ENCODE measurements around the gene KCNK13.

Gene KCNK13

DNA sequence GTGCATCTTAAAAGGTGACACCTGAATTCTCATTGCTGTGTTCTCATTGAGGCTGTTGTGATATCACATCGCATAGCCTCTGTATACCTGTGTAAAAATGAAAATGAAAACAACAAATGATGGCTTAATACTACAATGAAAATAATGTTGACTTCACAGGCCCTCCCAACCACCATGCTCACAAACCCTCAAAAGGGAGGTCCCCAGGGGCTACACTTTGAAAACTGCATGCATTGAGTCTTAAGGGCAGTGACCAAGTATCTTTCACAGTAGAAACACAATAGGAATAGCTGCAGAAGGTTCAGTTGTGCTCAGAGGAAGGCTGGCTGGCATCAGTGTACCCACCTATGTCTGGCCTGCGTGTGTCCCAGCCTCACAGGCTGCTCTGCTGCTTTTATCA is 27.6 kb upstream of the KCNK13 start:
- H3K4me3 ChIP-seq (ENCODE audit: low read depth, low read length): no peak overlapping the region
- no peak for TF ChIP-seq CTCF (IDR thresholded peaks at IDR 0.05; ENCODE audit: borderline replicate concordance, insufficient read depth, low read depth, low read length)

GRCh38 chr14:90034835-90035525 is 26.8 kb upstream of the KCNK13 start:
- TF ChIP-seq CTCF (IDR thresholded peaks at IDR 0.05; ENCODE audit: borderline replicate concordance, insufficient read depth, low read depth, low read length): no peak
- H3K4me3 ChIP-seq (ENCODE audit: low read depth, low read length): no peak overlapping the region

DNA sequence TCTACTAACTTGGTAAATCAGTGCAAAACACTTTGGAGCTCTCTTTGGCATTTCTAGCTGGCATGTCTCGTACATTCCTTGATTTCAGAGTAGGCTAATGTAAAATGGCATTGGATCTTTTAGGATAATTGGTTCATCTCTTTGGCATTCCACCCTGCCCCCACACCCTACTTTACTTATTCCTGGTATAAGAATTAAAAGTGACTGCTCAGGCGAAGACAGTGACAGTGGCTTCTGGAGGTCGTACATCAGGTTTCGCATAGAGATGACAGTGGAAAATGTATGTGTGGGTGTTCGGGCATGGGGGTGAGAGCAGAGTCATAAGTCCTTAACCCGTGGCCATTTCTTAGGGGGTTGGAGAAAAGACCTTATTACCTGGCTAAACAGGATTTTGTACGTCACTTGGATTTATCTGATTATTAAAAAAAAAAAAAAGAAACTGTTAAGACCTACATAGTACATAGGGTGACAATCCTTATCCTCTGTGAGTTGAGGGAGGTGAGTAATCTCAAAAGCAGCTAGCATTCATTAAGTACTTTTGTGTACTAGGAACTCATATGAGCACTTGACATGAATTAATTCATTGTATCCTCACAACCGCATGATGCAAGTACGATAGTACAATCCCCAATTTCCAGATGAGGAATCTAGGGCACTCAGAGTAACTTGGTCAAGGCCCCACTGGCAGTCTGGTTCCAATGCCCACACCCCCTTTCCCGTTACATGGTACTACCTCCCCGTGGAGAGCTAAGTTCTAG is 22.4 kb upstream of the KCNK13 start:
- no peak for TF ChIP-seq CTCF (IDR thresholded peaks at IDR 0.05; ENCODE audit: borderline replicate concordance, insufficient read depth, low read depth, low read length)
- H3K4me3 ChIP-seq (ENCODE audit: low read depth, low read length): no peak overlapping the region

GRCh38 chr14:90040411-90040810 is 21.4 kb upstream of the KCNK13 start:
- no peak for TF ChIP-seq CTCF (IDR thresholded peaks at IDR 0.05; ENCODE audit: borderline replicate concordance, insufficient read depth, low read depth, low read length)
- no peak overlapping the region for H3K4me3 ChIP-seq (ENCODE audit: low read depth, low read length)

DNA sequence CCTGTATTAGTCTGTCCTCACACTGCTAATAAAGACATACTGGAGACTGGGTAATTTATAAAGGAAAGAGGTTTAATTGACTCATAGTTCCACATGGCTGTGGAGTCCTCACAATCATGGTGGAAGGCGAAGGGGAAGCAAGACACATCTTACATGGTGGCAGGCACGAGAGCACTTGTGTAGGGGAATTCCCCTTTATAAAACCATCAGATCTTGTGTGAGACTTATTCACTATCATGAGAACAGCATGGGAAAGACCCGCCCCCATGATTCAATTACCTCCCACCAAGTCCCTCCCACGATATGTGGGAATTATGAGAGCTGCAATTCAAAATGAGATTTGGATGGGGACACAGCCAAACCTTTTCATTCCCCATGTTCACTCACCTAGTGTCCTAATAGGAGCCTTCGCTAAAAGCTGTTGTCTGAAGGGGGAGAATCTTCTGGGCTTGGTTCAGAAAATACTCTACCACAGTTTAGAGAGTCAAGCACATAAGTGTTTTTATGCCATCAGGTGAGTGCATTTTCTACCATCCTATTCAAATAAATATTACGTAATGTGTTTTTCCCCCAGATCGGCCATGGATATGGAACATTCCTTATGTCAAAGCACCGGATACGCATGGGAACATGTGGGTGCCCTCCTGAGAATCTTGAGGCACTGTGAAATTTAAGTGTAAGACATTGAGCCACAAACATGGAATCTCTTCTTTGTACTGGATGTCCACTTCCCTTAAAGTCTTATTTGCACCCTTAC is 19.1 kb upstream of the KCNK13 start:
- TF ChIP-seq CTCF (IDR thresholded peaks at IDR 0.05; ENCODE audit: borderline replicate concordance, insufficient read depth, low read depth, low read length): no peak
- no peak overlapping the region for H3K4me3 ChIP-seq (ENCODE audit: low read depth, low read length)

GRCh38 chr14:90045616-90046015 is 16.2 kb upstream of the KCNK13 start:
- TF ChIP-seq CTCF (IDR thresholded peaks at IDR 0.05; ENCODE audit: borderline replicate concordance, insufficient read depth, low read depth, low read length): no peak
- H3K4me3 ChIP-seq (ENCODE audit: low read depth, low read length): no peak overlapping the region
